Vagina (tissue), 2 donors: ENCODE measurements around the gene SMPD4.
"Not testable (repeated sequence)": the region's sequence is repeated elsewhere in the genome, so short reads cannot be mapped to it uniquely, and the experiment has no call there.

Experiments
- POLR2A ChIP-seq, 2 donors: fragments of 450-650 bp; IDR thresholded peaks; one replicate each; pipeline ENCODE4 v1.6.1; 2017; ENCODE audit warnings: antibody characterized with exemption in 2 of 2, mild to moderate bottlenecking in 2 of 2, moderate library complexity in 2 of 2
- POLR2AphosphoS5 ChIP-seq, 2 donors: sonication (generic); formaldehyde crosslinking; IDR thresholded peaks; one replicate each; pipeline ENCODE4 v1.9.0; 2017; ENCODE audit warnings: antibody characterized with exemption in 2 of 2, mild to moderate bottlenecking in 2 of 2, low read depth in 1 of 2; ENCODE audit not compliant: insufficient read depth in 1 of 2
- TF ChIP-seq, protein P1 (sequence below), 3 experiments: fragments of 450-650 bp in 2 of 3; fragments of 200-600 bp in 1 of 3; sonication (generic) in 1 of 3; IDR thresholded peaks; one replicate each; pipeline ENCODE4 v1.5.1; 2017 to 2019; ENCODE audit warnings: antibody characterized with exemption in 3 of 3, mild to moderate bottlenecking in 2 of 3, moderate library complexity in 2 of 3

GRCh38 chr2:130202518-130202917 is 21.1 kb upstream of the SMPD4 start:
- TF ChIP-seq POLR2A (IDR thresholded peaks at IDR 0.05); POLR2AphosphoS5 (IDR thresholded peaks at IDR 0.05; ENCODE audit: insufficient read depth in 1 of 2, low read depth in 1 of 2): not testable (repeated sequence)
- TF ChIP-seq, protein P1, sequence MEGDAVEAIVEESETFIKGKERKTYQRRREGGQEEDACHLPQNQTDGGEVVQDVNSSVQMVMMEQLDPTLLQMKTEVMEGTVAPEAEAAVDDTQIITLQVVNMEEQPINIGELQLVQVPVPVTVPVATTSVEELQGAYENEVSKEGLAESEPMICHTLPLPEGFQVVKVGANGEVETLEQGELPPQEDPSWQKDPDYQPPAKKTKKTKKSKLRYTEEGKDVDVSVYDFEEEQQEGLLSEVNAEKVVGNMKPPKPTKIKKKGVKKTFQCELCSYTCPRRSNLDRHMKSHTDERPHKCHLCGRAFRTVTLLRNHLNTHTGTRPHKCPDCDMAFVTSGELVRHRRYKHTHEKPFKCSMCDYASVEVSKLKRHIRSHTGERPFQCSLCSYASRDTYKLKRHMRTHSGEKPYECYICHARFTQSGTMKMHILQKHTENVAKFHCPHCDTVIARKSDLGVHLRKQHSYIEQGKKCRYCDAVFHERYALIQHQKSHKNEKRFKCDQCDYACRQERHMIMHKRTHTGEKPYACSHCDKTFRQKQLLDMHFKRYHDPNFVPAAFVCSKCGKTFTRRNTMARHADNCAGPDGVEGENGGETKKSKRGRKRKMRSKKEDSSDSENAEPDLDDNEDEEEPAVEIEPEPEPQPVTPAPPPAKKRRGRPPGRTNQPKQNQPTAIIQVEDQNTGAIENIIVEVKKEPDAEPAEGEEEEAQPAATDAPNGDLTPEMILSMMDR (IDR thresholded peaks at IDR 0.05) = not testable (repeated sequence)
